Adipocyte (in vitro differentiated cells): ENCODE measurements around the gene CIT.
A peak's percentile ranks its signal among the peaks of the same experiment; 100 is the strongest.

Experiments
- DNase-seq: peaks from one replicate; pipeline ENCODE4 v3.0.0-alpha.2; 2015; ENCODE audit warnings: low read depth
- H3K27me3 ChIP-seq: replicated peaks from 2 replicates; pipeline ENCODE4 v1.7.0; 2013; ENCODE audit warnings: mild to moderate bottlenecking, low read length, moderate library complexity; ENCODE audit not compliant: control insufficient read depth, insufficient read depth
- H3K36me3 ChIP-seq: 2 replicates; pipeline ENCODE4 v1.7.0; 2013; ENCODE audit warnings: low read length, mild to moderate bottlenecking, moderate library complexity; ENCODE audit not compliant: control insufficient read depth, insufficient read depth, severe bottlenecking
- H3K4me1 ChIP-seq: 2 replicates; pipeline ENCODE4 v1.7.0; 2013; ENCODE audit warnings: mild to moderate bottlenecking, low read length, moderate library complexity; ENCODE audit not compliant: control insufficient read depth, insufficient read depth
- H3K4me3 ChIP-seq: 2 replicates; pipeline ENCODE4 v1.7.0; 2013; ENCODE audit warnings: mild to moderate bottlenecking, low read length, moderate library complexity
- H3K9ac ChIP-seq: 2 replicates; pipeline ENCODE4 v1.7.0; 2013; ENCODE audit warnings: mild to moderate bottlenecking, low read length, moderate library complexity
- H3K9me3 ChIP-seq: 2 replicates; pipeline ENCODE4 v1.7.0; 2013; ENCODE audit warnings: mild to moderate bottlenecking, low read length, moderate library complexity; ENCODE audit not compliant: control insufficient read depth

Gene CIT

DNA sequence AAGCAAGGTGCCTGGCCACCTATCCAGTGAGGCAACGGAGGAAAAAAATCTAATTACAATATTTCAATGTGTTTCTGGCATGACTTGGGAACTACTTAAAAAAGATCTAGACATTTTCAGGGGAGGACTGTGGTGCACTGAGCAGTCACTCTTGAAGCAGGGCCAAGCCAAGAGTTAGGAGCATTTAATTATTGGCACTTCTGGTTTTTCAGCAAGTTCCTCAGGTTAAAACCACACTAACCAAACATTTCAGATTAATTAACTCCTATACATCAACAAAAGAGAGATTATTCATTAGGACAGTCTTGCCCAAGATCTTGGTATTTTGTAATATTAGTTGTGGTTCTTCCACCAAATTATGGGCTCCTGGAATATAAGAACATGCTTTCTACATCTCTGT is 183.6 kb downstream of the CIT start:
- Histone ChIP-seq H3K36me3 (no peaks in the 10 kb centered on the region), H3K9me3 (no peaks in the 10 kb centered on the region), H3K27me3 (no peaks in the 10 kb centered on the region), H3K4me1 (peaks cover 15% of the 10 kb centered on the region), H3K9ac (no peak overlapping the region), H3K4me3 (peak overlapping the region; percentile 21)
- DNase-seq, result no peak

DNA sequence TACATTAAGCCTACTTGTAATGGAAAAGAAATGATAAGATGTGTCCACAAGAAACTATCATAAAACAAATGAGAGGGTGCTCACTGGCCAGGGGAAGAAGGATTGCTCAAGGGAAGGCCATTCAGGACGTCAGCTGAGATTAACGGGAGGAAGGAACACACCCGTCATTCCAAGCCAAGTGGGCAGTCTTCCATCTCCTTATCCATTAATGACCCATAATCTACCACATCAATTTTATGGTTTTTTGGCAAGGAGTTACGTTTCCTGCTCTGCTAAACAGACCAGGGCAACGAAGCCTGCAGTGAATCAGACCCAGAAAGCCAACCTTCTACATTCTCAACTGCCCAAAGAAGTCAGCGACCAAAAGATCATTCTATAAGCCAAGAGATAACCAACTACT is 184.1 kb downstream of the CIT start:
- peak; percentile 86 for DNase-seq
- H3K9me3 ChIP-seq, result no peaks in the 10 kb centered on the region
- peak overlapping the region; percentile 21 for H3K4me3 ChIP-seq
- no peaks in the 10 kb centered on the region for H3K27me3 ChIP-seq
- H3K36me3 ChIP-seq, result no peaks in the 10 kb centered on the region
- no peak overlapping the region for H3K9ac ChIP-seq
- H3K4me1 ChIP-seq, result peaks cover 15% of the 10 kb centered on the region

GRCh38 chr12:119692410-119692809 is 184.7 kb downstream of the CIT start:
- no peak overlapping the region for H3K9ac ChIP-seq
- H3K27me3 ChIP-seq, result no peaks in the 10 kb centered on the region
- H3K9me3 ChIP-seq, result no peaks in the 10 kb centered on the region
- H3K4me3 ChIP-seq, result no peak overlapping the region
- DNase-seq, result no peak
- H3K4me1 ChIP-seq, result peaks cover 15% of the 10 kb centered on the region
- H3K36me3 ChIP-seq, result no peaks in the 10 kb centered on the region

- no peaks in the 10 kb centered on the region for H3K27me3 ChIP-seq
- no peak overlapping the region for H3K9ac ChIP-seq
- no peak for DNase-seq
- H3K9me3 ChIP-seq, result no peaks in the 10 kb centered on the region
- no peak overlapping the region for H3K4me3 ChIP-seq
- H3K36me3 ChIP-seq, result no peaks in the 10 kb centered on the region
- H3K4me1 ChIP-seq, result peaks cover 15% of the 10 kb centered on the region
Observed at GRCh38 chr12:119691202-119691810, 185.8 kb downstream of the CIT start.

GRCh38 chr12:119689935-119690500 is 187.1 kb downstream of the CIT start:
- H3K4me1 ChIP-seq, result peaks cover 15% of the 10 kb centered on the region
- no peaks in the 10 kb centered on the region for H3K36me3 ChIP-seq
- DNase-seq, result no peak
- H3K27me3 ChIP-seq, result no peaks in the 10 kb centered on the region
- no peak overlapping the region for H3K9ac ChIP-seq
- H3K9me3 ChIP-seq, result no peaks in the 10 kb centered on the region
- no peak overlapping the region for H3K4me3 ChIP-seq

GRCh38 chr12:119687879-119688278 is 189.2 kb downstream of the CIT start:
- no peaks in the 10 kb centered on the region for H3K36me3 ChIP-seq
- peaks cover 21% of the 10 kb centered on the region for H3K4me1 ChIP-seq
- no peak overlapping the region for H3K9ac ChIP-seq
- no peaks in the 10 kb centered on the region for H3K27me3 ChIP-seq
- no peaks in the 10 kb centered on the region for H3K9me3 ChIP-seq
- H3K4me3 ChIP-seq, result no peak overlapping the region
- no peak for DNase-seq

- no peak overlapping the region for H3K9ac ChIP-seq
- no peaks in the 10 kb centered on the region for H3K9me3 ChIP-seq
- H3K36me3 ChIP-seq, result no peaks in the 10 kb centered on the region
- no peak for DNase-seq
- no peaks in the 10 kb centered on the region for H3K27me3 ChIP-seq
- peaks cover 21% of the 10 kb centered on the region for H3K4me1 ChIP-seq
- no peak overlapping the region for H3K4me3 ChIP-seq
Observed at GRCh38 chr12:119687406-119687805, 189.7 kb downstream of the CIT start.

GRCh38 chr12:119686776-119687175 is 190.3 kb downstream of the CIT start:
- H3K36me3 ChIP-seq, result peaks cover 6% of the 10 kb centered on the region
- peaks cover 26% of the 10 kb centered on the region for H3K4me1 ChIP-seq
- no peak for DNase-seq

DNA sequence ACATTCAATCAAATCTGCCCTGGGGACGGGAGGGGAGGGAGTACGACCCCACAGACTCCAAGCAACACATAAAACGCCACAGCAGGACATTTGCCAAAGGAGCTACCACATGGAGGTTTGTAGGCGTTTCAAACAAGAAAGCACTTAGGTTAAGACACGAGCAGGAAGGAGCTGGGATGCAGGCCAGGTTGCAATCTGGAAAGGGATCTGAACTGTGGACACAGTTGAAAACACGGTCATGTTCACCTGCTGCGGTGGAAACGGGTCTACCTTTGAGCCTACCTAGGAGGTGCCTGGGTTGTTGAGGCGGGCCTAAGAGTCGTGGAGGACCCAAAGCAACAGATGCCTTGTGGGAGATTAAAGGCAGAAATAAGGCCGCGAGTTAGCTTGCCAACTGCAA is 190.8 kb downstream of the CIT start:
- Histone ChIP-seq H3K27me3 (no peaks in the 10 kb centered on the region), H3K9ac (no peak overlapping the region), H3K9me3 (no peaks in the 10 kb centered on the region), H3K36me3 (peaks cover 10% of the 10 kb centered on the region), H3K4me1 (peaks cover 28% of the 10 kb centered on the region), H3K4me3 (no peak overlapping the region)
- DNase-seq, result no peak

More at GRCh38 chr12:119686776-119687175, 190.3 kb downstream of the CIT start:
- H3K9me3 ChIP-seq, result no peaks in the 10 kb centered on the region
- H3K27me3 ChIP-seq, result no peaks in the 10 kb centered on the region
- no peak overlapping the region for H3K9ac ChIP-seq
- no peak overlapping the region for H3K4me3 ChIP-seq

GRCh38 chr12:119685375-119685774 is 191.7 kb downstream of the CIT start:
- DNase-seq, result no peak
- no peak overlapping the region for H3K4me3 ChIP-seq
- no peaks in the 10 kb centered on the region for H3K9me3 ChIP-seq
- peaks cover 20% of the 10 kb centered on the region for H3K36me3 ChIP-seq
- peaks cover 31% of the 10 kb centered on the region for H3K4me1 ChIP-seq
- no peaks in the 10 kb centered on the region for H3K27me3 ChIP-seq
- no peak overlapping the region for H3K9ac ChIP-seq

GRCh38 chr12:119684711-119685369 is 192.3 kb downstream of the CIT start:
- no peaks in the 10 kb centered on the region for H3K9me3 ChIP-seq
- DNase-seq, result peak; percentile 58
- H3K4me3 ChIP-seq, result no peak overlapping the region
- no peak overlapping the region for H3K9ac ChIP-seq
- H3K27me3 ChIP-seq, result no peaks in the 10 kb centered on the region
- peaks cover 26% of the 10 kb centered on the region for H3K36me3 ChIP-seq
- peaks cover 35% of the 10 kb centered on the region for H3K4me1 ChIP-seq
